GM12801 (cell line): ENCODE data around the gene OXSR1.

Experiments used
- TF ChIP-seq, protein P1 (sequence below): IDR thresholded peaks from one replicate; pipeline ENCODE4 v1.5.1; 2011; ENCODE audit warnings: control low read depth; ENCODE audit not compliant: insufficient read length; ENCODE audit errors: extremely low read depth

OXSR1 gene

DNA sequence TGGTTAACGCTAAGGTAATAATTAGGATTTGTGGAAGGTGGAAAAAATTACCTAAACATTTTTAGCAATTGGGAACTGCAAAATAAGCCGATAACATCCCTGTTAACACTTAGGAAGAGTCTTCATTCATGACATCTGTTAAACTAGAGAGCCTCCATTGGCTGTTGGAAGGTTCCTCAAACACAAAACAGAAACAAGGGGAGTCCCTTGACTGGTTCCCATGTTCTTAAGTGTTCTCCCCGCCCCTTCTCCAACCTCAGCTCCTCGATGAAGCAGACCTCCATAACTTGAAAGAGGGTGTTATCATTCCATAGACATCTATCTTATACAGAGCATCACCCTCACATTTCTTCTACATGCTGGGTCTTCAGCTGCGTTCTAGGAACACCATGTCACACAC lies 102.8 kb downstream of the OXSR1 start:
- TF ChIP-seq, protein P1, sequence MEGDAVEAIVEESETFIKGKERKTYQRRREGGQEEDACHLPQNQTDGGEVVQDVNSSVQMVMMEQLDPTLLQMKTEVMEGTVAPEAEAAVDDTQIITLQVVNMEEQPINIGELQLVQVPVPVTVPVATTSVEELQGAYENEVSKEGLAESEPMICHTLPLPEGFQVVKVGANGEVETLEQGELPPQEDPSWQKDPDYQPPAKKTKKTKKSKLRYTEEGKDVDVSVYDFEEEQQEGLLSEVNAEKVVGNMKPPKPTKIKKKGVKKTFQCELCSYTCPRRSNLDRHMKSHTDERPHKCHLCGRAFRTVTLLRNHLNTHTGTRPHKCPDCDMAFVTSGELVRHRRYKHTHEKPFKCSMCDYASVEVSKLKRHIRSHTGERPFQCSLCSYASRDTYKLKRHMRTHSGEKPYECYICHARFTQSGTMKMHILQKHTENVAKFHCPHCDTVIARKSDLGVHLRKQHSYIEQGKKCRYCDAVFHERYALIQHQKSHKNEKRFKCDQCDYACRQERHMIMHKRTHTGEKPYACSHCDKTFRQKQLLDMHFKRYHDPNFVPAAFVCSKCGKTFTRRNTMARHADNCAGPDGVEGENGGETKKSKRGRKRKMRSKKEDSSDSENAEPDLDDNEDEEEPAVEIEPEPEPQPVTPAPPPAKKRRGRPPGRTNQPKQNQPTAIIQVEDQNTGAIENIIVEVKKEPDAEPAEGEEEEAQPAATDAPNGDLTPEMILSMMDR, result no peak

DNA sequence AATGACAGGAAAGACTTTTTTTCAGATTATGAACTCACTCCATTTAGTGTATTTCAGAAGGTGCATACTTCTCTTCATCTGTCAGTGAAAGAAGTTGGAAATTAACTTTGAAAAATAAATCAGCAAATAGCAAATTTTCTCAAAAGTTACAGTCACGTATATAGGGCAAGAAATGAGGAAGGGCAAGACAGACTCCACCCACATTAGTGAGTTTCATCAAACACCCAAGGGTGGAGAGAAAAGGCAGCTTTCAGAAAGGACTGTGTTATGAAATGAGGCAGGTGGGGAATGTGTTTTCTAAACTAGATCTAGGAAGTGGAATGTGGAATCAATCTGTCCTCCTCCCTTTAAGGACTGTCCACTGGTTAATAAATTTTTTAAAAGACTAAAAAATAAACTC lies 103.2 kb downstream of the OXSR1 start:
- TF ChIP-seq, protein P1, result no peak

DNA sequence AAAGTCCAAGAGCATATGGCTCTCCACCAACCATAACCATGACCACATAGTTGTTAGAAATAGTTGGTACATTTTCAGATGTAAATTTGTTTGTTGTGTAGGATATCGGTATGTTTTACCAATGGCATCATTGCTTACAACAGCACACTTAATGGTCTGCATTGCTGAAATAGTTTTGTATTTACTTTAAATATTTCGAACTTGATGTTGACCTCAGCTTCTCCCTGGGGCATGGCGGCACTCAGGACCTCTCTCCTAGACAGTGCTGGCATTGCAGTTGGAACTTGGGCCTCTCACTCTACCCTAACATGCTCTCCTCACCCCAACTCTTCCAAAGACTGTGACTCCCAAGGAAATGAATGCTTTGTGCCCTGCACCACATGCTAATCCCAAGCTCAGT lies 105.3 kb downstream of the OXSR1 start:
- TF ChIP-seq, protein P1, result no peak

GRCh38 chr3:38271553-38271952 lies 106.2 kb downstream of the OXSR1 start:
- TF ChIP-seq, protein P1, result no peak

DNA sequence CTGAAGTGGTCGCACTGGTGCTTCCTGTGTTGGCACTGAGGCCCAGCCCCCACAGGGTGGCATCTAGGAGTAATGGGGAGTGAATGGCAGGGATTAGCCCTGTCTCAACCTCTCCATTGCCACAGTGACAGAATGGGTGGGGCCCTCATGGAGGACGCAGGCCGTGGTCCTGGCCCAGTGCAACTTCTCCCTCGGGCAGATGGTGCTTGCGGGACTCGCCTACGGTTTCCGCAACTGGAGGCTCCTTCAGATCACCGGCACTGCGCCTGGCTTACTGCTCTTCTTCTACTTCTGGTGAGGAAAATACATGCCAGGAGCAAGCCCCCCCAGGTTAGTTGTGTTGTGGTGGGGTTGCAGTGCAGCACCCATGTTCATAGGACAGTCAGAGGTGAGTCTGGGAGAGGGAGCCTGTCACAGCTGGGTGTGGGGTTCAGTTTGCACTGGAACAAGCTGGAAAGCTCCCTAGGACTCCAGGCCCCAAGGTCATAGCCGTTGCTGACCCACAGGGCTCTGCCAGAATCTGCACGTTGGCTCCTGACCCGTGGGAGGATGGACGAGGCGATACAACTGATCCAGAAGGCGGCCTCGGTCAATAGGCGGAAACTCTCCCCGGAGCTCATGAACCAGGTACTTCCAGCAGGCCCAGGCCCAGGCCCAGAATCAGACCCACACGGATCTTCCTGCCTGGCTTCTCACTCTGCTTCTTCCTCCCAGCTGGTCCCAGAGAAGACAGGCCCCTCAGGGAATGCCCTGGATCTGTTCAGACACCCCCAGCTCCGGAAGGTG lies 109.7 kb downstream of the OXSR1 start:
- TF ChIP-seq, protein P1, result no peak

DNA sequence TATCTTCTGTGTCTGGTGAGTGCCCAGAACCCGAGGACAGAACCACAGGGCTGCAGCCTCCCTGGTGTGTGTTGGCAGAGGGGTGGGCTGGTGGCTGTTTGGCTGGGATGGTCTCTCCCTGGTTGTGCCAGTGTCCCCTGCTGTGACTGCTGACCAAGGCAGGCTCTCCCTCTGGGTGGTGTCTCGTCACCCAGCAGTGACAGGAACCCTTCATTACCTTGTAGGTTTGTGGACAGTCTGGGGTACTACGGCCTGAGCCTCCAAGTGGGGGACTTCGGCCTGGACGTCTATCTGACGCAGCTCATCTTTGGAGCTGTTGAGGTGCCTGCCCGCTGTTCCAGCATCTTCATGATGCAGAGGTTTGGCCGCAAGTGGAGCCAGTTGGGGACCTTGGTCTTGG lies 110.3 kb downstream of the OXSR1 start:
- TF ChIP-seq, protein P1, result no peak

DNA sequence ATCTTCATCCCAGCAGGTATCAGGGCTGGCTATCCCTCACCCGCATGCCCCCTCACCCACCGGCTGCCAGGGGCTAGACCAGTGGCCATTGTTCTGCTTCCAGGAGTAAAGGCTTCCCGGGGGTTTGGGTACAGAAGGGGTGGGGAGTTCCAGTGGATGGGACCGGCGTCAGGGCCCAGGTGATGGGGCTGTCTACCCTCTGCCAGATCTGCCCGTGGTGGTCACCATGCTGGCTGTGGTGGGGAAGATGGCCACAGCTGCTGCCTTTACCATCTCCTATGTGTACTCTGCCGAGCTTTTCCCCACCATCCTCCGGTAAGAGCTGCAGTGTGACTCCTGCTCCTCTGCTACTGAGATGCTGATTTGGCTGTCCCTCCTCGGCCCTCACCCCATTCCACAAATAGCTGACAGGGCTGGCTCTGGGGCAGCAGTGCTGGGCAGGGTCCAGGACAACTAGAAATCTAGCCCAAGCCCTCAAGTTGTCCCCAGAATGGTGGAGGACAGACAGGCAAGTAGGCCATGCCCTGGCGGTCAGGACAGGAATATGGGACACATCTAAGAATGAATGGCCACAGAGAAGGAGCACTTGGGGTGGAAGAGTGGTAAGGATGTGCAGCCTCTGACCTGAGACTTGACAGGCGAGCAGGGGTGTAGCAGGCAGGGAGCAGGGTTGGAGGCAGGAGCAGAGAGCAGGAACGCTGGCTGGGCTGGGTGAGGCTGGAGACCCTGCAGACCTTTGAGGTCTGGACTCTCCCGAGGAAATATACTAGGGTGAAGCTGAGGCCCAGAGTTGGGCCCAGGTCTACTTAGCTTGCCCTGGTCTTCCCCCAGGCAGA lies 111.0 kb downstream of the OXSR1 start:
- TF ChIP-seq, protein P1, result no peak
